Lower lobe of right lung (tissue), 2 donors: Measurements from ENCODE around the gene RBM33. TPM values are rescaled to one million over a fixed set of nuclear protein-coding genes. Genes with fewer than 3 reads are reported as not detected.

Experiments used
- ATAC-seq, 2 donors: fragments of 200-7000 bp; cut with Tn5 transposase; one replicate each; pipeline ENCODE4 v1.9.1; 2020 to 2022; ENCODE audit warnings: mild to moderate bottlenecking in 2 of 2, moderate library complexity in 2 of 2
- DNase-seq: peaks from one replicate; pipeline ENCODE4 v3.0.0-alpha.2; 2020
- H3K27ac ChIP-seq: fragments of 200-600 bp; one replicate; pipeline ENCODE4 v1.8.0; 2022
- H3K27me3 ChIP-seq: fragments of 200-600 bp; one replicate; pipeline ENCODE4 v1.8.0; 2022; ENCODE audit warnings: low read depth
- H3K36me3 ChIP-seq: fragments of 200-600 bp; one replicate; pipeline ENCODE4 v1.8.0; 2022; ENCODE audit warnings: mild to moderate bottlenecking
- H3K4me1 ChIP-seq: fragments of 200-600 bp; one replicate; pipeline ENCODE4 v1.8.0; 2022
- H3K4me3 ChIP-seq: fragments of 200-600 bp; one replicate; pipeline ENCODE4 v1.8.0; 2022; ENCODE audit warnings: mild to moderate bottlenecking
- H3K9me3 ChIP-seq: fragments of 200-600 bp; one replicate; pipeline ENCODE4 v1.8.0; 2022
- CTCF ChIP-seq: fragments of 200-600 bp; IDR thresholded peaks from one replicate; pipeline ENCODE4 v1.8.0; 2022; ENCODE audit warnings: antibody characterized with exemption, mild to moderate bottlenecking
- intact Hi-C: fragments of 100-400 bp; cut with DNase I; formaldehyde crosslinking; loops from one replicate; pipeline ENCODE4 v1.11.0; 2022
- total RNA-seq: library from RNA; stranded (reverse); fragmentation: NEBNext Ultra II Directional; extraction: Animal tissue kit (Norgen Biotek cat#: 25700); gene quantifications from one replicate; pipeline ENCODE4 v1.2.1, GENCODE V29; 2021
- donor health status: DM: no; HTN: yes; CAD: no; lungs with severe emphysema.

RBM33 gene
- total RNA-seq, 1 donor from 2014 or later, result 67.2 TPM

- H3K4me1 ChIP-seq, result peaks cover 4% of the 10 kb centered on the region
Observed at GRCh38 chr7:155681663-155682062, 37.2 kb downstream of the RBM33 start.

GRCh38 chr7:155682484-155682883 lies 38.0 kb downstream of the RBM33 start:
- TF ChIP-seq CTCF, result no peak
- no peaks in the 10 kb centered on the region for H3K4me1 ChIP-seq
- peaks cover 65% of the 10 kb centered on the region for H3K36me3 ChIP-seq
- no peak for DNase-seq
- no peaks in the 10 kb centered on the region for H3K9me3 ChIP-seq
- no peak overlapping the region for H3K4me3 ChIP-seq
- no peak for ATAC-seq
- H3K27ac ChIP-seq, result no peak overlapping the region
- intact Hi-C loops, result no loop called here
- H3K27me3 ChIP-seq, result no peaks in the 10 kb centered on the region

More at GRCh38 chr7:155681663-155682062, 37.2 kb downstream of the RBM33 start:
- intact Hi-C loops, result no loop called here
- DNase-seq (no peak), ATAC-seq (no peak)
- H3K27ac ChIP-seq, result no peak overlapping the region
- H3K27me3 ChIP-seq, result no peaks in the 10 kb centered on the region
- H3K36me3 ChIP-seq, result peaks cover 65% of the 10 kb centered on the region
- no peak overlapping the region for H3K4me3 ChIP-seq
- no peak for TF ChIP-seq CTCF
- H3K9me3 ChIP-seq, result no peaks in the 10 kb centered on the region

- intact Hi-C loops, result no loop called here
- Histone ChIP-seq H3K4me1 (no peaks in the 10 kb centered on the region), H3K27me3 (no peaks in the 10 kb centered on the region), H3K9me3 (no peaks in the 10 kb centered on the region), H3K4me3 (no peak overlapping the region), H3K36me3 (peaks cover 65% of the 10 kb centered on the region), H3K27ac (no peak overlapping the region)
- no peak for DNase-seq
- ATAC-seq, result no peak
- no peak for TF ChIP-seq CTCF
Observed at GRCh38 chr7:155683098-155683497, 38.6 kb downstream of the RBM33 start.

- ATAC-seq, result no peak
- Histone ChIP-seq H3K9me3 (no peaks in the 10 kb centered on the region), H3K4me1 (no peaks in the 10 kb centered on the region), H3K4me3 (no peak overlapping the region), H3K36me3 (peaks cover 59% of the 10 kb centered on the region), H3K27ac (no peak overlapping the region), H3K27me3 (no peaks in the 10 kb centered on the region)
- TF ChIP-seq CTCF, result no peak
- DNase-seq, result no peak
- intact Hi-C loops, result no loop called here
Observed at GRCh38 chr7:155683714-155684113, 39.3 kb downstream of the RBM33 start.

- no peak for ATAC-seq
Observed at GRCh38 chr7:155684543-155684942, 40.1 kb downstream of the RBM33 start.

More at GRCh38 chr7:155684543-155684942, 40.1 kb downstream of the RBM33 start:
- Histone ChIP-seq H3K36me3 (peaks cover 51% of the 10 kb centered on the region), H3K4me3 (no peak overlapping the region), H3K27me3 (no peaks in the 10 kb centered on the region), H3K27ac (no peak overlapping the region), H3K4me1 (no peaks in the 10 kb centered on the region), H3K9me3 (no peaks in the 10 kb centered on the region)
- intact Hi-C loops, result no loop called here
- DNase-seq, result no peak
- no peak for TF ChIP-seq CTCF
